ENCODE data around the gene NOL9.
A peak's percentile ranks its signal among the peaks of the same experiment; 100 is the strongest.
"Not testable (repeated sequence)": the region's sequence is repeated elsewhere in the genome, so short reads cannot be mapped to it uniquely, and the experiment has no call there.

Gene NOL9

GRCh38 chr1:6570987-6571386, 16.7 kb upstream of the NOL9 start:
- no peak for DNase-seq

GRCh38 chr1:6570100-6570499, 15.8 kb upstream of the NOL9 start:
- no peak for DNase-seq

- DNase-seq, result no peak
Measured at GRCh38 chr1:6569033-6569432, 14.7 kb upstream of the NOL9 start.

- no peak for DNase-seq
Measured at GRCh38 chr1:6560267-6560666, 6.0 kb upstream of the NOL9 start.

- DNase-seq, result not testable (repeated sequence)
Measured at GRCh38 chr1:6559161-6559560, 4.8 kb upstream of the NOL9 start.

- DNase-seq, result no peak
Measured at GRCh38 chr1:6557597-6557996, 3.3 kb upstream of the NOL9 start.

- no peak for DNase-seq
Measured at GRCh38 chr1:6554907-6555778, 830 bp upstream of the NOL9 start, which contains the start of gene TAS1R1. Gene TAS1R1 (plus strand): TSS chr1:6555307. CDS start chr1:6555374, 67 bp downstream.

GRCh38 chr1:6547301-6547700, 7.0 kb downstream of the NOL9 start:
- no peak for DNase-seq

- no peak for DNase-seq
Measured at GRCh38 chr1:6546326-6546725, 8.0 kb downstream of the NOL9 start.

GRCh38 chr1:6545276-6546112, 8.8 kb downstream of the NOL9 start:
- DNase-seq, result peak; percentile 19

- DNase-seq, result no peak
Measured at GRCh38 chr1:6544831-6545230, 9.5 kb downstream of the NOL9 start.

GRCh38 chr1:6538956-6539355, 15.4 kb downstream of the NOL9 start:
- no peak for DNase-seq

GRCh38 chr1:6536291-6536690, 18.0 kb downstream of the NOL9 start:
- no peak for DNase-seq

- DNase-seq, result no peak
Measured at GRCh38 chr1:6535214-6535613, 19.1 kb downstream of the NOL9 start.

GRCh38 chr1:6534248-6534822, 20.0 kb downstream of the NOL9 start:
- no peak for DNase-seq

- no peak for DNase-seq
Measured at GRCh38 chr1:6531996-6532395, 22.3 kb downstream of the NOL9 start.

GRCh38 chr1:6530504-6531160, 23.7 kb downstream of the NOL9 start:
- DNase-seq, result no peak

GRCh38 chr1:6528492-6528891, 25.8 kb downstream of the NOL9 start:
- DNase-seq, result no peak

GRCh38 chr1:6526316-6526715, 28.0 kb downstream of the NOL9 start:
- DNase-seq, result no peak

- no peak for DNase-seq
Measured at GRCh38 chr1:6523566-6523965, 30.7 kb downstream of the NOL9 start.

- DNase-seq, result no peak
Measured at GRCh38 chr1:6521536-6521935, 32.8 kb downstream of the NOL9 start.

GRCh38 chr1:6519935-6520671, 34.2 kb downstream of the NOL9 start:
- no peak for DNase-seq
